C4-2B (cell line): ENCODE measurements around the gene CCM2L.

Source experiments
- H3K27ac ChIP-seq: fragments of 450-650 bp; 2 replicates; pipeline ENCODE4 v1.5.1; 2017
- CTCF ChIP-seq: fragments of 450-650 bp; conservative IDR thresholded peaks from 2 replicates; pipeline ENCODE4 v1.5.1; 2017; ENCODE audit warnings: mild to moderate bottlenecking
- ZFX ChIP-seq: fragments of 450-650 bp; IDR thresholded peaks from 2 replicates; pipeline ENCODE4 v1.6.1; 2017

The CCM2L gene

DNA sequence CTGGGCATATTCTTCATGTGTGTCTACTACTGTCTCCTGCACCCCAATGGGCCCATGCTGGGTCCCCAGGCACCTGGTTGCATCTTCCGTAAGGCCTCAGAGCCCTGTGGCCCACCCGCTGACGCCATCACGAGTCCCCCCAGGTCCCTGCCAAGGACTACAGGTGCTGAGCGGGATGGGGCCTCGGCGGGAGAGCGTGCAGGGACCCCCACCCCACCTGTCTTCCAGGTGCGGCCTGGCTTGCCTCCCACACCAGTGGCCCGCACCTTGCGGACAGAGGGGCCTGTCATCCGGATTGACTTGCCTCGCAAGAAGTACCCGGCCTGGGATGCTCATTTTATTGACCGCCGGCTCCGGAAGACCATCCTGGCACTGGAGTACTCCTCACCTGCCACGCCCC, 13.2 kb upstream of the CCM2L start:
- no peak for TF ChIP-seq CTCF
- TF ChIP-seq ZFX: no peak
- H3K27ac ChIP-seq: no peak overlapping the region

GRCh38 chr20:31998246-31998645, 12.0 kb upstream of the CCM2L start:
- H3K27ac ChIP-seq: no peak overlapping the region
- TF ChIP-seq ZFX: no peak
- TF ChIP-seq CTCF: no peak

DNA sequence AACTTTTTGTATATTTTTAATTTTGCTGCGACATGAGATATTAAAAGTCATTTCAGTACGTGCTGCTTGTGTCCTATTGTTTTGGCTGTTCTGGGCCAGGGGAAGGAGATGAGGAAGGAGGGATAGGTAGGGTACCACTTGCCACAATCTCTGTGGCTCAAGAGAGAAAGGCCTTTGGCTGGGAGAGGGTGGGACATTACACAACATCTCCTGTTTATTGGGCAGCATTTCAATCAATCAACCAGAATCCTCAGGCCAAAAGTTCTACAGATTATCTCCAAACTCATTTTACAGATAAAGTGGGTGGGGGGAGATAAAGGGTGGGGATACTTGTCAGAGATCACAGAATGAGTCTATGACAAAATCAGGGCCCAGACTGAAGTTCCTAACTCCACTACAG, 6.9 kb upstream of the CCM2L start:
- no peak overlapping the region for H3K27ac ChIP-seq
- no peak for TF ChIP-seq ZFX
- TF ChIP-seq CTCF: no peak

GRCh38 chr20:32004963-32005362, 5.3 kb upstream of the CCM2L start:
- TF ChIP-seq CTCF (no peak), ZFX (no peak)
- no peak overlapping the region for H3K27ac ChIP-seq

GRCh38 chr20:32006053-32006452, 4.2 kb upstream of the CCM2L start:
- H3K27ac ChIP-seq: no peak overlapping the region
- TF ChIP-seq CTCF (no peak), ZFX (no peak)

DNA sequence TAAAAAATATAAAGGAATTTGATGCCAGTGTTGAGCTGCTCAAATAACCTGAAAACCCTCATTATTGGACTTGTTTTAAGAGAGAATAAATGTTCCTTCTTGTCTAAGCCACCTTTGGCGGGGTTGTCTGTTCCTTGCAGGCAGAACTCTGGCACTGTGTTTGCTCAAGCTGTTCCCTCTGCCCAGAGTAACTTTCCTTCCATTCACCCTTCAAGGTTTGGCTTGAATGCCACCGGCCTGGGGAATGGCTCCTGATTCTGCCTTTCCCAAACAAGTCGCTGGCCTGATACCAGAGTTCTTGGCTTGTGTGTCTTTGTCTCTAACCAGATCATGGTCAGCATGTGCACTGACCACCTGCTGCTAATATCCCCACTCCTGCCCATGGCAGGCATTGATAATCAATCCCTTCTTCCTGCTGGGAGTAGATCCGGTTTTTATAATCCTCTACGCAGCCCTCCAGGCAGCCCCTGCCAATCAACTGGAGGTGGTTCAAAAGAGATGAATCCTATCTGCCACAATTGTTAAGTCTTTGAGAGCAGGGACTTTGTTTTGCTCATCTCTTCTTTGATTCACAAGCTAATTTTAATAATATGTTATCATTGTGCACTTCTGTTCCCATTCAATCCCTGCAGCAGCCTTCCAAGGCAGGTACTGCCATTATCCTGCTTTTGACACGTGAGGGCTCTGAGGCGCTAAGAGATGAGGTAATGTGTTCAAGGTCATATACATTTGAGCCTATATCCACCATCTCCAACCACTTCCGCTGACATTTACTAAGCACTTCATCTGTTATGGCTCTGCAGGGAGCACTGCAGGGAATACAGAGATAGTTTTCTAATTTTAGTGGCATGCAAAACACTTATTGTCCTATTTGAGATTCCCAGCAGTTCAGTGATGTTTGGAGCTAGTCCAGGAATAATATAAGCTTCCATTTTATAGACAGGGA, 3.1 kb upstream of the CCM2L start:
- TF ChIP-seq ZFX (no peak), CTCF (no peak)
- no peak overlapping the region for H3K27ac ChIP-seq

GRCh38 chr20:32007787-32008616, 2.2 kb upstream of the CCM2L start:
- no peak overlapping the region for H3K27ac ChIP-seq
- TF ChIP-seq ZFX (no peak), CTCF (no peak)
